Measurements from ENCODE around the gene DNAL4. TPM values are rescaled to one million over a fixed set of nuclear protein-coding genes. Genes with fewer than 3 reads are reported as not detected.

Gene DNAL4
- total RNA-seq, 1 donor from 2014 or later, result 8.4 TPM

DNA sequence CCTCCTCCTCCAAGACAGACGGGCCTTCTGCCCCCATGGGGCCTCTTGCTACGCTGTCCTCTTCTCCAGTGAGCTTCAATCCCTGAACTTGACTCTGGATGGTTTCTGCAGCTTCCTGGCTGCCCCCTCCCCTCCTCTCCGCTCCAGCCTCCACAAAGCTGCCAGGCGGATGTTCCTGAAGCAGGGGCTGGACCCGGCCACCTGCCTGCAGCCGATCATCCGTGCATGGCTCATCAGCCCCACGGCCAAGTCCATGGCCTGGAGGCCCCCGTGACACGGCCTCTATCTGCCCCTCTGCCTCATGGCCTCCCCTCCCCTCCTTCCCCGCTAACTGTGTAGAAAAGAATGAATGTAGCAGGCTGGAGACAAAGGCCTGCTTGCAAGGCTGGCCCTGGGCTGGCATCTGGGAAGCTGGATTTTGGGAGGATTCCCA lies 31.4 kb downstream of the DNAL4 start:
- ATAC-seq (ENCODE audit: low read depth) (no peak), DNase-seq (no peak)
- H3K9me3 Mint-ChIP-seq, result no peaks in the 10 kb centered on the region
- intact Hi-C loops (cut with micrococcal nuclease), result no loop called here
- no peaks in the 10 kb centered on the region for H3K36me3 Mint-ChIP-seq (ENCODE audit: low read depth)
- peaks cover 21% of the 10 kb centered on the region for H3K4me1 Mint-ChIP-seq
- no peaks in the 10 kb centered on the region for H3K27me3 Mint-ChIP-seq
- POLR2A ChIA-PET, result interaction anchor here (0.6 to 1.1 kb wide), 4 partner anchors 8 to 569 kb away, joined by 3 to 9 read pairs (median 4); partner anchors contain the start of gene CBX6
- CTCF ChIA-PET, result no interaction called here
- no peak overlapping the region for H3K4me3 Mint-ChIP-seq
- TF ChIP-seq, protein P1, sequence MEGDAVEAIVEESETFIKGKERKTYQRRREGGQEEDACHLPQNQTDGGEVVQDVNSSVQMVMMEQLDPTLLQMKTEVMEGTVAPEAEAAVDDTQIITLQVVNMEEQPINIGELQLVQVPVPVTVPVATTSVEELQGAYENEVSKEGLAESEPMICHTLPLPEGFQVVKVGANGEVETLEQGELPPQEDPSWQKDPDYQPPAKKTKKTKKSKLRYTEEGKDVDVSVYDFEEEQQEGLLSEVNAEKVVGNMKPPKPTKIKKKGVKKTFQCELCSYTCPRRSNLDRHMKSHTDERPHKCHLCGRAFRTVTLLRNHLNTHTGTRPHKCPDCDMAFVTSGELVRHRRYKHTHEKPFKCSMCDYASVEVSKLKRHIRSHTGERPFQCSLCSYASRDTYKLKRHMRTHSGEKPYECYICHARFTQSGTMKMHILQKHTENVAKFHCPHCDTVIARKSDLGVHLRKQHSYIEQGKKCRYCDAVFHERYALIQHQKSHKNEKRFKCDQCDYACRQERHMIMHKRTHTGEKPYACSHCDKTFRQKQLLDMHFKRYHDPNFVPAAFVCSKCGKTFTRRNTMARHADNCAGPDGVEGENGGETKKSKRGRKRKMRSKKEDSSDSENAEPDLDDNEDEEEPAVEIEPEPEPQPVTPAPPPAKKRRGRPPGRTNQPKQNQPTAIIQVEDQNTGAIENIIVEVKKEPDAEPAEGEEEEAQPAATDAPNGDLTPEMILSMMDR (IDR thresholded peaks at IDR 0.05), result no peak
- no peak overlapping the region for H3K27ac Mint-ChIP-seq

DNA sequence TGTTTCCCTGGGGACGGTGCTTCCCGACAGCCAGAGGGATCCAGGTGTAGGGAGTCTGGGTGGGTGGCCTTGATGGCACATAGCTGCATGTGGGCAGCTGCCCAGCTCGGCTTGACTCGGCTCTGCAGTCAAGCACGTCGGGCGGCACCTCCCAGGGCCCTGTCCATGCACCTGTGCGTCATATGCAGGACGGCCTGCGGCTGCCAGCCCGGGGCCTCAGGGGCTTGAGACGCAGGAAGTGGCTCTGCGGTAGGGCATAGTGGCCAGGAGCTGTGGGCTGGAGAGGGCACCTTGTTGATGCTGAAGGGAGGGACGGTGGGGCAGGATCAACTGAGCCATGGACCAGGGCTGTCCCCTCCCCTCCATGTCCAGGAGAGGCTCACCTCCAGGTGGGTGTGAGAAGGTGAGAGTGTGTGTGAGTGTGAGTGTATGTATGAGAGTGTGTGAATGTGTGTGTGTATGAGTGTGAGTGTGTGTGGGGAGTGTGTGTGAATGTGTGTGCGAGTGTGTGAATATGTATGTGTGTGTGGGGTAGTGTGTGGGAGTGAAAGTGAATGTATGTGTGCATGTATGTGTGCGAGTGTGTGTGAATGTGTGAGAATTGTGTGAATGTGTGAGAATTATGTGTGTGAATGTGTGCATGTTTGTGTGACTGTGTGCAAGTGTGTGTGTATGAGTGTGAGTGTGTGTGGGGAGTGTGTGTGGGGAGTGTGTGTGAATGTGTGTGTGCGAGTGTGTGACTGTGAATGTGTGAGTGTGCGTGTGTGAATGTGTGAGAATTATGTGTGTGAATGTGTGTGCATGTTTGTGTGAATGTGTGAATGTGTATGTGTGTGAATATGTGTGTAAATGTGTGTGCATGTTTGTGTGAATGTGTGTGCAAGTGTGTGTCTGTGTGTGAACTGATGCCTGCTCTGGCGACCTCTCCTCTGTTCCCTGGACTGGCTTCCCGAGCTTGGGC lies 32.5 kb downstream of the DNAL4 start:
- TF ChIP-seq, protein P1 (IDR thresholded peaks at IDR 0.05), result no peak
- H3K9me3 Mint-ChIP-seq, result no peaks in the 10 kb centered on the region
- H3K4me1 Mint-ChIP-seq, result peaks cover 32% of the 10 kb centered on the region
- DNase-seq, result no peak
- intact Hi-C loops (cut with micrococcal nuclease), result no loop called here
- H3K4me3 Mint-ChIP-seq, result no peak overlapping the region
- CTCF ChIA-PET, result no interaction called here
- H3K36me3 Mint-ChIP-seq (ENCODE audit: low read depth), result no peaks in the 10 kb centered on the region
- POLR2A ChIA-PET, result interaction anchor here (1.1 kb wide), 1 partner anchor 10 kb away, joined by 10 read pairs; no protein-coding TSS in a partner anchor
- H3K27me3 Mint-ChIP-seq, result no peaks in the 10 kb centered on the region
- peak overlapping the region; percentile 46 for H3K27ac Mint-ChIP-seq
- peak; percentile 16 for ATAC-seq (ENCODE audit: low read depth)

DNA sequence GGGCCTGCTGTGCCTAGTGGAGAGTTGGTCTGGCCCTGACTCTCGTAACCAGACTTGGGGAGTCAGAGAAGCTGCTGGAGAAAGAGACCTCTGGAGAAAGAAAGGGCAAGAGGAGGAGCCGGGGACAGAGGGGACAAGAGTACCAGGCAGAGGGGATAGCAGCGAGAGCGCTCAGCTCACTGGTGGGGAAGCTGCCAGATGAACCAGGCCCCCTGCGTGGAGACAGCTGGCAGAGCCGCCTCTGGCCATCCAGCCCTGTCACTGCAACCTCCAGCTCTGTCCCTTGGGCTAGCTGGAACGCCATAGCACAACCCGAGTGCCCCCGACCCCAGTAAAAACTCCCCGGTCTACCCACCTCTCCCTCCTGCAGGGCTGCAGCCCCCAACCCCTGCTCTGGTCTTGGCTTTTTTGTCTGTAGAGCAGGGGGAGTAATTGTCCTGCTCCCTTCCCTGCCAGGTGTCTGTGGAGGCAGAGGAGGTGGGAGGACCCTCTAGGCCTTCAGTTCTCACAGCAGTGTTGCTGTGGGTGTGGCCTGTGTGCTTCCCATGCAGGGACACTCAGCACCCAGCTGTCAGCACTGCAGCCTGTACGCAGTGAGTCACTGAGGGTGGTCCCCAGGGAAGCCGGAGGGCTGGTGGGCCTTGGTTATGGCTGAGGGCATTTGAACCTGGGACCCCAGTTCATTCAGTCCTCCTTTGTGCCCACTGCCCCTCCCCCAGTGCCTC lies 33.3 kb downstream of the DNAL4 start:
- peak overlapping the region; percentile 46 for H3K27ac Mint-ChIP-seq
- DNase-seq, result no peak
- H3K9me3 Mint-ChIP-seq, result no peaks in the 10 kb centered on the region
- H3K36me3 Mint-ChIP-seq (ENCODE audit: low read depth), result no peaks in the 10 kb centered on the region
- POLR2A ChIA-PET, result interaction anchor here (1.1 kb wide), 1 partner anchor 9 kb away, joined by 10 read pairs; no protein-coding TSS in a partner anchor
- TF ChIP-seq, protein P1 (IDR thresholded peaks at IDR 0.05), result no peak
- CTCF ChIA-PET, result interaction anchor here (2.1 kb wide), 1 partner anchor 8 kb away, joined by 5 read pairs; no protein-coding TSS in a partner anchor
- no peak overlapping the region for H3K4me3 Mint-ChIP-seq
- no peaks in the 10 kb centered on the region for H3K27me3 Mint-ChIP-seq
- intact Hi-C loops (cut with micrococcal nuclease), result no loop called here
- ATAC-seq (ENCODE audit: low read depth), result peak; percentile 45
- peaks cover 34% of the 10 kb centered on the region for H3K4me1 Mint-ChIP-seq

DNA sequence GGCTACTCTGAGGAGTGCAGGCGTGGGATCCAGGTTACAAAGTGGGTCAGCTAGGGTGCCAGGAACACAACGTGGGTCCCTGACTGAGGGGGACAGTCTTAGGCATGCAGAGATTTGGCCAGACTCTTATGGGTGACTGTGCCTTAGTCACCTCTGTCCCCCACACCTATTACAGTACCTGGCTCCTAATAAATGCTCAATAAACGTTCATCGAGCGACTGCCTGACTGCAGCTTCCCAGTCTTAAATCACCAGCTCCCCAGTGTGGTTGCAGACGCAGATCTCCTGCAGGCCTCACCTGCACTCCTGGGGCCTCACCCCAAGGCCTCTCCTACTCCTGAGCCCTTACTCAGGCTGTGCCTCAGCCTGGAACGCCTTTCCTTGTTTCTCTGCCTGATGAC lies 34.9 kb downstream of the DNAL4 start:
- Mint-ChIP-seq H3K4me3 (peak overlapping the region; percentile 2), H3K9me3 (no peaks in the 10 kb centered on the region), H3K27ac (peak overlapping the region; percentile 56), H3K27me3 (no peaks in the 10 kb centered on the region), H3K4me1 (peaks cover 42% of the 10 kb centered on the region), H3K36me3 (ENCODE audit: low read depth) (peaks cover 3% of the 10 kb centered on the region)
- TF ChIP-seq, protein P1 (IDR thresholded peaks at IDR 0.05), result no peak
- DNase-seq, result no peak
- no peak for ATAC-seq (ENCODE audit: low read depth)
- intact Hi-C loops (cut with micrococcal nuclease), result loop anchor here (5.0 kb wide), 3 partner anchors 37 to 558 kb away; partner anchors contain the start of genes NPTXR and RPL3
- POLR2A ChIA-PET, result interaction anchor here (0.6 to 1.1 kb wide), 2 partner anchors 8 to 55 kb away, joined by 4 to 7 read pairs; no protein-coding TSS in a partner anchor
- CTCF ChIA-PET, result interaction anchor here (0.5 to 2.1 kb wide), 2 partner anchors 10 to 1473 kb away, joined by 3 to 5 read pairs; no protein-coding TSS in a partner anchor
